Measurements from ENCODE around the gene ZYX.

DNA sequence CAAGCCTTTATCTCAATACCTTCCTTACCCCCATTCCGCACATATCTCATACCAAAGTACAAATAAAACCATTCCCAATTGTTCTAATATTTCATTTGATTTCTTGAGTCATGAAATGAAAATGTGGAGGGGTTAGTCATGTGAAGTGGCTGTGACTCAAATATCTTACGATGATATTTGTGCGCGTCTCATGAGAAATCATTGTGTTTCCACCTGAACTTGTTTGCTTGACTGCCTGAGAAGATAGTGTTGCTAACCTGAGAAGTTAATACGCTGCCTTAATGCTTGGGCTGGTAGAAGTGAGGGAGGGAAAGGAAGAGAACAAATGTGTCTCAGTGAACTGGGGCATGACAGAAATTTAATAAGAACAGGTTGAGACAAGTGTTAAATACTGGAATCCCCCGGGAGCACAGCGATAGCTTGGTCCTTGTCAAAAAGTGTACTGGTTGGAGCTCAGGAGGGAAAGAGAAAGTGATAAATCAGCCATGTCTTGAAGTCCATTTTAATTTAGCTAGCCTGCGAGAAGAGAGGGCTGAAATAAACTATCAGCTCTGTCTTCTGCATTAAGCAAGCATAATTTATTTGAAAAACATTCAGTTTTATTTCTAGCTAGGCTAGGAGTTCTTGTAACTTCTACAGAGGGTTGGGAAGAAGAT, 34.7 kb downstream of the ZYX start:
- TF ChIP-seq, protein P1, sequence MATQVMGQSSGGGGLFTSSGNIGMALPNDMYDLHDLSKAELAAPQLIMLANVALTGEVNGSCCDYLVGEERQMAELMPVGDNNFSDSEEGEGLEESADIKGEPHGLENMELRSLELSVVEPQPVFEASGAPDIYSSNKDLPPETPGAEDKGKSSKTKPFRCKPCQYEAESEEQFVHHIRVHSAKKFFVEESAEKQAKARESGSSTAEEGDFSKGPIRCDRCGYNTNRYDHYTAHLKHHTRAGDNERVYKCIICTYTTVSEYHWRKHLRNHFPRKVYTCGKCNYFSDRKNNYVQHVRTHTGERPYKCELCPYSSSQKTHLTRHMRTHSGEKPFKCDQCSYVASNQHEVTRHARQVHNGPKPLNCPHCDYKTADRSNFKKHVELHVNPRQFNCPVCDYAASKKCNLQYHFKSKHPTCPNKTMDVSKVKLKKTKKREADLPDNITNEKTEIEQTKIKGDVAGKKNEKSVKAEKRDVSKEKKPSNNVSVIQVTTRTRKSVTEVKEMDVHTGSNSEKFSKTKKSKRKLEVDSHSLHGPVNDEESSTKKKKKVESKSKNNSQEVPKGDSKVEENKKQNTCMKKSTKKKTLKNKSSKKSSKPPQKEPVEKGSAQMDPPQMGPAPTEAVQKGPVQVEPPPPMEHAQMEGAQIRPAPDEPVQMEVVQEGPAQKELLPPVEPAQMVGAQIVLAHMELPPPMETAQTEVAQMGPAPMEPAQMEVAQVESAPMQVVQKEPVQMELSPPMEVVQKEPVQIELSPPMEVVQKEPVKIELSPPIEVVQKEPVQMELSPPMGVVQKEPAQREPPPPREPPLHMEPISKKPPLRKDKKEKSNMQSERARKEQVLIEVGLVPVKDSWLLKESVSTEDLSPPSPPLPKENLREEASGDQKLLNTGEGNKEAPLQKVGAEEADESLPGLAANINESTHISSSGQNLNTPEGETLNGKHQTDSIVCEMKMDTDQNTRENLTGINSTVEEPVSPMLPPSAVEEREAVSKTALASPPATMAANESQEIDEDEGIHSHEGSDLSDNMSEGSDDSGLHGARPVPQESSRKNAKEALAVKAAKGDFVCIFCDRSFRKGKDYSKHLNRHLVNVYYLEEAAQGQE (IDR thresholded peaks at IDR 0.05), result no peak
- no peak for TF ChIP-seq NPAS2 (CRISPR knock-in tag; IDR thresholded peaks at IDR 0.05; ENCODE audit: borderline replicate concordance)
- TF ChIP-seq, protein P2, sequence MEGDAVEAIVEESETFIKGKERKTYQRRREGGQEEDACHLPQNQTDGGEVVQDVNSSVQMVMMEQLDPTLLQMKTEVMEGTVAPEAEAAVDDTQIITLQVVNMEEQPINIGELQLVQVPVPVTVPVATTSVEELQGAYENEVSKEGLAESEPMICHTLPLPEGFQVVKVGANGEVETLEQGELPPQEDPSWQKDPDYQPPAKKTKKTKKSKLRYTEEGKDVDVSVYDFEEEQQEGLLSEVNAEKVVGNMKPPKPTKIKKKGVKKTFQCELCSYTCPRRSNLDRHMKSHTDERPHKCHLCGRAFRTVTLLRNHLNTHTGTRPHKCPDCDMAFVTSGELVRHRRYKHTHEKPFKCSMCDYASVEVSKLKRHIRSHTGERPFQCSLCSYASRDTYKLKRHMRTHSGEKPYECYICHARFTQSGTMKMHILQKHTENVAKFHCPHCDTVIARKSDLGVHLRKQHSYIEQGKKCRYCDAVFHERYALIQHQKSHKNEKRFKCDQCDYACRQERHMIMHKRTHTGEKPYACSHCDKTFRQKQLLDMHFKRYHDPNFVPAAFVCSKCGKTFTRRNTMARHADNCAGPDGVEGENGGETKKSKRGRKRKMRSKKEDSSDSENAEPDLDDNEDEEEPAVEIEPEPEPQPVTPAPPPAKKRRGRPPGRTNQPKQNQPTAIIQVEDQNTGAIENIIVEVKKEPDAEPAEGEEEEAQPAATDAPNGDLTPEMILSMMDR (IDR thresholded peaks at IDR 0.05), result no peak
- TF ChIP-seq, protein P3, sequence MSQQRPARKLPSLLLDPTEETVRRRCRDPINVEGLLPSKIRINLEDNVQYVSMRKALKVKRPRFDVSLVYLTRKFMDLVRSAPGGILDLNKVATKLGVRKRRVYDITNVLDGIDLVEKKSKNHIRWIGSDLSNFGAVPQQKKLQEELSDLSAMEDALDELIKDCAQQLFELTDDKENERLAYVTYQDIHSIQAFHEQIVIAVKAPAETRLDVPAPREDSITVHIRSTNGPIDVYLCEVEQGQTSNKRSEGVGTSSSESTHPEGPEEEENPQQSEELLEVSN (IDR thresholded peaks at IDR 0.05; ENCODE audit: borderline replicate concordance, low read depth), result no peak
- TF ChIP-seq, protein P4, sequence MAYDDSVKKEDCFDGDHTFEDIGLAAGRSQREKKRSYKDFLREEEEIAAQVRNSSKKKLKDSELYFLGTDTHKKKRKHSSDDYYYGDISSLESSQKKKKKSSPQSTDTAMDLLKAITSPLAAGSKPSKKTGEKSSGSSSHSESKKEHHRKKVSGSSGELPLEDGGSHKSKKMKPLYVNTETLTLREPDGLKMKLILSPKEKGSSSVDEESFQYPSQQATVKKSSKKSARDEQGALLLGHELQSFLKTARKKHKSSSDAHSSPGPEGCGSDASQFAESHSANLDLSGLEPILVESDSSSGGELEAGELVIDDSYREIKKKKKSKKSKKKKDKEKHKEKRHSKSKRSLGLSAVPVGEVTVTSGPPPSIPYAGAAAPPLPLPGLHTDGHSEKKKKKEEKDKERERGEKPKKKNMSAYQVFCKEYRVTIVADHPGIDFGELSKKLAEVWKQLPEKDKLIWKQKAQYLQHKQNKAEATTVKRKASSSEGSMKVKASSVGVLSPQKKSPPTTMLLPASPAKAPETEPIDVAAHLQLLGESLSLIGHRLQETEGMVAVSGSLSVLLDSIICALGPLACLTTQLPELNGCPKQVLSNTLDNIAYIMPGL (CRISPR knock-in tag; IDR thresholded peaks at IDR 0.05; ENCODE audit: borderline replicate concordance), result no peak
- no peak for TF ChIP-seq POLR2A (IDR thresholded peaks at IDR 0.05; ENCODE audit: low read length)
- TF ChIP-seq, protein P5, sequence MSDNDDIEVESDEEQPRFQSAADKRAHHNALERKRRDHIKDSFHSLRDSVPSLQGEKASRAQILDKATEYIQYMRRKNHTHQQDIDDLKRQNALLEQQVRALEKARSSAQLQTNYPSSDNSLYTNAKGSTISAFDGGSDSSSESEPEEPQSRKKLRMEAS (IDR thresholded peaks at IDR 0.05), result no peak
- TF ChIP-seq BHLHE40 (IDR thresholded peaks at IDR 0.05; ENCODE audit: low read depth, low read length), result no peak
